ENCODE data around the gene MRPL9.

DNA sequence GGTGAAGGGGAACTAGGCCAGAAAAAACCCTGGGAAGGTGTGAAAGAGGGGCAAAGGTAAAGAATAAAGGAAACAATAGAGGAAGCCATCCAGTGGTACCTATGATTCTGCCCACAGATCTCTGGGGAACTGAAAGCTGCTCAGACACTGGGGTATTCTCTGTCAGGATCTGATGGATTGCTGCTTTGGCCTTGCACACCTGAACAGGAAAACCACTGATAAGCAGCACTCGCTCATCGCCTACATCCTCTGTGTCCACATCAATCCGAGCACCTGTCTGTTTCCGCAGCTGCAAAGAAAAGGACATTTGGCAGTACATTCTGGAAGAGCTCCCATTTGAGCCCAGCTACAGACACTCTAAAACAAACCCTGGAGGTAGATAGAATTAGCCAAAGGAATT, 16.6 kb upstream of the MRPL9 start:
- TF ChIP-seq, protein P1, sequence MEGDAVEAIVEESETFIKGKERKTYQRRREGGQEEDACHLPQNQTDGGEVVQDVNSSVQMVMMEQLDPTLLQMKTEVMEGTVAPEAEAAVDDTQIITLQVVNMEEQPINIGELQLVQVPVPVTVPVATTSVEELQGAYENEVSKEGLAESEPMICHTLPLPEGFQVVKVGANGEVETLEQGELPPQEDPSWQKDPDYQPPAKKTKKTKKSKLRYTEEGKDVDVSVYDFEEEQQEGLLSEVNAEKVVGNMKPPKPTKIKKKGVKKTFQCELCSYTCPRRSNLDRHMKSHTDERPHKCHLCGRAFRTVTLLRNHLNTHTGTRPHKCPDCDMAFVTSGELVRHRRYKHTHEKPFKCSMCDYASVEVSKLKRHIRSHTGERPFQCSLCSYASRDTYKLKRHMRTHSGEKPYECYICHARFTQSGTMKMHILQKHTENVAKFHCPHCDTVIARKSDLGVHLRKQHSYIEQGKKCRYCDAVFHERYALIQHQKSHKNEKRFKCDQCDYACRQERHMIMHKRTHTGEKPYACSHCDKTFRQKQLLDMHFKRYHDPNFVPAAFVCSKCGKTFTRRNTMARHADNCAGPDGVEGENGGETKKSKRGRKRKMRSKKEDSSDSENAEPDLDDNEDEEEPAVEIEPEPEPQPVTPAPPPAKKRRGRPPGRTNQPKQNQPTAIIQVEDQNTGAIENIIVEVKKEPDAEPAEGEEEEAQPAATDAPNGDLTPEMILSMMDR (conservative IDR thresholded peaks at IDR 0.05; ENCODE audit: low read depth in 2 of 2): no peak
- TF ChIP-seq REST (IDR thresholded peaks at IDR 0.05; ENCODE audit: unreplicated experiment) (no peak), EZH2 (IDR thresholded peaks at IDR 0.05; ENCODE audit: low read depth, unreplicated experiment) (no peak), POLR2AphosphoS5 (IDR thresholded peaks at IDR 0.05; ENCODE audit: low read depth) (no peak), EZH2phosphoT487 (IDR thresholded peaks at IDR 0.05; ENCODE audit: unreplicated experiment) (no peak), JUNB (IDR thresholded peaks at IDR 0.05; ENCODE audit: unreplicated experiment) (no peak), STAT1 (IDR thresholded peaks at IDR 0.05; ENCODE audit: unreplicated experiment) (no peak), NANOG (IDR thresholded peaks at IDR 0.05; ENCODE audit: borderline replicate concordance) (no peak)
